ENCODE data around the gene CNN2.

DNA sequence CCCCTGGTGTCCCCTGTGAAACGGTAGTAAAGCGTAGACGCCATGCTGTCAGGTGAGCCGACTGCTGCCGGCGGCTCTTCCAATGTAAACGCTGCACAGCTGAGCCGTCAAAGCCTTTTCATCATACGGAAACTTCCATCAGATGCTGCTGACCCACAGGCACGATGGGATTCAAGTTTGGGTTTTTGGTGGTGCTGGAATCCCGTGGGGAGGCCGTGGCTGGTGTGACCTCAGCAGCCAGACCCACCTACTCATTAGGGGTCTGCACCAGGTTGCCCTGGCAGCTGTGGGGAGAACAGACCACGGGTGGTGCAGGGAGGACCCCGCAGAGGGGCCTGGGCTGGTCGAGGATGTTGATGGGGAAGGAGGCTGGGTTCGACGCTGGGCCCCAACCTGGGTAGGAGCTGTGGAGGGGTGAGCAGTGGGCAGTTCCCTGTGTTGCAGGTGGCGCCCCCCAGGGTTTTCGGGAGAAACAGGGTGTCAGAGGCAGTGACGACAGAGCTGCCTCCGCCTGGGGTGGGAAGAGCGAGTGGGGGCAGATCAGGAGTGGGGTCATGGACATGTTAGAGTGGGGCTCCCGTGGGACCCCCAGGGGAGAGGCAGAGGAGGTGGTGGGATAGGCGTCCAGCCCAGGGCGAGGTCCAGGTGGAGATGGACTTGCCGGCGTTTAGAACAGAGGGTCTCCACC lies 19.6 kb upstream of the CNN2 start:
- no peak for TF ChIP-seq FOXM1 (IDR thresholded peaks at IDR 0.05; ENCODE audit: borderline replicate concordance)
- TF ChIP-seq LEF1 (IDR thresholded peaks at IDR 0.05; ENCODE audit: borderline replicate concordance): no peak
- TF ChIP-seq ELF4 (IDR thresholded peaks at IDR 0.05): no peak
- TF ChIP-seq, protein P1, sequence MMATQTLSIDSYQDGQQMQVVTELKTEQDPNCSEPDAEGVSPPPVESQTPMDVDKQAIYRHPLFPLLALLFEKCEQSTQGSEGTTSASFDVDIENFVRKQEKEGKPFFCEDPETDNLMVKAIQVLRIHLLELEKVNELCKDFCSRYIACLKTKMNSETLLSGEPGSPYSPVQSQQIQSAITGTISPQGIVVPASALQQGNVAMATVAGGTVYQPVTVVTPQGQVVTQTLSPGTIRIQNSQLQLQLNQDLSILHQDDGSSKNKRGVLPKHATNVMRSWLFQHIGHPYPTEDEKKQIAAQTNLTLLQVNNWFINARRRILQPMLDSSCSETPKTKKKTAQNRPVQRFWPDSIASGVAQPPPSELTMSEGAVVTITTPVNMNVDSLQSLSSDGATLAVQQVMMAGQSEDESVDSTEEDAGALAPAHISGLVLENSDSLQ (IDR thresholded peaks at IDR 0.05): no peak
- no peak for TF ChIP-seq BHLHE40 (IDR thresholded peaks at IDR 0.05; ENCODE audit: borderline replicate concordance)
- no peak for TF ChIP-seq FOXA1 (IDR thresholded peaks at IDR 0.05)
- TF ChIP-seq SUZ12 (IDR thresholded peaks at IDR 0.05): no peak
- TF ChIP-seq TARDBP (IDR thresholded peaks at IDR 0.05): no peak
- TF ChIP-seq ARNT (IDR thresholded peaks at IDR 0.05): no peak
- no peak for TF ChIP-seq ZNF384 (IDR thresholded peaks at IDR 0.05)
- no peak for TF ChIP-seq L3MBTL2 (conservative IDR thresholded peaks at IDR 0.05)
- TF ChIP-seq SP1 (IDR thresholded peaks at IDR 0.05): no peak
- no peak for TF ChIP-seq FOXK2 (IDR thresholded peaks at IDR 0.05)
- TF ChIP-seq HDGF (IDR thresholded peaks at IDR 0.05; ENCODE audit: borderline replicate concordance): no peak
